Trophoblast cell (in vitro differentiated cells and primary cell): ENCODE measurements around the gene COG2.

ENCODE experiments used
- DNase-seq, 2 donors: peaks; one replicate each; pipeline ENCODE4 v3.0.0-alpha.2; 2016
- H2AFZ ChIP-seq: 2 replicates; pipeline ENCODE4 v1.6.1; 2013; ENCODE audit warnings: low read length, moderate library complexity, mild to moderate bottlenecking; ENCODE audit not compliant: insufficient read depth, poor library complexity
- H2AK5ac ChIP-seq: 2 replicates; pipeline ENCODE4 v1.6.1; 2013; ENCODE audit warnings: mild to moderate bottlenecking, low read length
- H2BK120ac ChIP-seq: 2 replicates; pipeline ENCODE4 v1.6.1; 2013; ENCODE audit warnings: low read length, mild to moderate bottlenecking, moderate library complexity; ENCODE audit not compliant: insufficient read depth, poor library complexity
- H2BK12ac ChIP-seq: 2 replicates; pipeline ENCODE4 v1.6.1; 2013; ENCODE audit warnings: mild to moderate bottlenecking, low read length, moderate library complexity
- H2BK5ac ChIP-seq: 2 replicates; pipeline ENCODE4 v1.6.1; 2013; ENCODE audit warnings: low read length, low read depth, moderate library complexity, mild to moderate bottlenecking; ENCODE audit not compliant: poor library complexity
- H3K14ac ChIP-seq: 2 replicates; pipeline ENCODE4 v1.6.1; 2013; ENCODE audit warnings: mild to moderate bottlenecking, low read length
- H3K18ac ChIP-seq: 2 replicates; pipeline ENCODE4 v1.6.1; 2013; ENCODE audit warnings: mild to moderate bottlenecking, low read length
- H3K23ac ChIP-seq: 2 replicates; pipeline ENCODE4 v1.6.1; 2013; ENCODE audit warnings: low read length
- H3K27ac ChIP-seq: 2 replicates; pipeline ENCODE4 v1.5.1; 2013; ENCODE audit warnings: low read depth, mild to moderate bottlenecking, inconsistent platforms, low read length, moderate library complexity
- H3K27me3 ChIP-seq: 2 replicates; pipeline ENCODE4 v1.6.1; 2013; ENCODE audit warnings: inconsistent platforms, mild to moderate bottlenecking, low read length, moderate library complexity; ENCODE audit not compliant: insufficient read depth
- H3K36me3 ChIP-seq, 2 experiments: 1 replicate in 1 of 2; 2 replicates in 1 of 2; pipeline ENCODE4 v1.6.1; 2013; ENCODE audit warnings: low read length in 2 of 2, mild to moderate bottlenecking in 2 of 2, moderate library complexity in 1 of 2; ENCODE audit not compliant: insufficient read depth in 2 of 2, control insufficient read depth in 1 of 2
- H3K4ac ChIP-seq: 2 replicates; pipeline ENCODE4 v1.6.1; 2013; ENCODE audit warnings: low read depth, mild to moderate bottlenecking, low read length, moderate library complexity
- H3K4me1 ChIP-seq, 2 experiments: 1 replicate in 1 of 2; 2 replicates in 1 of 2; pipeline ENCODE4 v1.6.1; 2013; ENCODE audit warnings: low read length in 2 of 2, mild to moderate bottlenecking in 2 of 2, moderate library complexity in 1 of 2; ENCODE audit not compliant: insufficient read depth in 2 of 2, control insufficient read depth in 1 of 2
- H3K4me2 ChIP-seq: 2 replicates; pipeline ENCODE4 v1.6.1; 2013; ENCODE audit warnings: inconsistent platforms, mild to moderate bottlenecking, low read length, moderate library complexity
- H3K4me3 ChIP-seq: 2 replicates; pipeline ENCODE4 v1.5.1; 2013; ENCODE audit warnings: mild to moderate bottlenecking, low read depth, low read length, inconsistent platforms
- H3K79me1 ChIP-seq: one replicate; pipeline ENCODE4 v1.6.1; 2013; ENCODE audit warnings: low read length
- H3K79me2 ChIP-seq: 2 replicates; pipeline ENCODE4 v1.6.1; 2013; ENCODE audit warnings: low read length, mild to moderate bottlenecking; ENCODE audit not compliant: control insufficient read depth, insufficient read depth, poor library complexity
- H3K9ac ChIP-seq: 2 replicates; pipeline ENCODE4 v1.6.1; 2013; ENCODE audit warnings: mild to moderate bottlenecking, low read length
- H3K9me3 ChIP-seq: 2 replicates; pipeline ENCODE4 v1.6.1; 2013; ENCODE audit warnings: low read depth, mild to moderate bottlenecking, control low read depth, inconsistent platforms, low read length; ENCODE audit not compliant: insufficient read depth
- H4K12ac ChIP-seq: 2 replicates; pipeline ENCODE4 v1.6.1; 2013; ENCODE audit warnings: low read depth, mild to moderate bottlenecking, low read length, moderate library complexity
- H4K8ac ChIP-seq: 2 replicates; pipeline ENCODE4 v1.6.1; 2013; ENCODE audit warnings: low read depth, mild to moderate bottlenecking, low read length, moderate library complexity
- H4K91ac ChIP-seq: one replicate; pipeline ENCODE4 v1.6.1; 2013; ENCODE audit warnings: low read depth, mild to moderate bottlenecking, low read length, moderate library complexity
- WGBS: extraction: QIAGEN DNeasy Blood & Tissue Kit; methylation state at CpG from one replicate; pipeline ENCODE4 v1.1.7; 2013; ENCODE audit warnings: missing lambda C conversion rate; ENCODE audit not compliant: insufficient read length, insufficient coverage; ENCODE audit errors: extremely low coverage; 5-methylcytosine and 5-hydroxymethylcytosine counted together

The COG2 gene

GRCh38 chr1:230633469-230633868, 8.8 kb upstream of the COG2 start:
- no peak overlapping the region for H2AFZ ChIP-seq
- no peaks in the 10 kb centered on the region for H3K27me3 ChIP-seq
- H2AK5ac ChIP-seq = no peak overlapping the region
- H3K9me3 ChIP-seq = peaks cover 2% of the 10 kb centered on the region
- no peak overlapping the region for H2BK120ac ChIP-seq
- H3K4me1 ChIP-seq = no peaks in the 10 kb centered on the region
- H3K27ac ChIP-seq = no peak overlapping the region
- H2BK12ac ChIP-seq = no peak overlapping the region
- H3K4me2 ChIP-seq = no peak overlapping the region
- no peak for DNase-seq
- no peak overlapping the region for H3K9ac ChIP-seq
- no peak overlapping the region for H4K12ac ChIP-seq
- H2BK5ac ChIP-seq = no peak overlapping the region
- no peak overlapping the region for H4K8ac ChIP-seq
- H3K14ac ChIP-seq = no peak overlapping the region
- no peak overlapping the region for H3K4me3 ChIP-seq
- H3K36me3 ChIP-seq = no peaks in the 10 kb centered on the region
- H3K4ac ChIP-seq = no peak overlapping the region
- no peak overlapping the region for H3K18ac ChIP-seq
- H4K91ac ChIP-seq = no peak overlapping the region
- H3K79me2 ChIP-seq = no peaks in the 10 kb centered on the region
- H3K79me1 ChIP-seq = no peaks in the 10 kb centered on the region
- no CpG with 5 or more reads among the region's 2 CpGs for WGBS
- no peak overlapping the region for H3K23ac ChIP-seq

GRCh38 chr1:230634384-230634783, 7.9 kb upstream of the COG2 start:
- no peak overlapping the region for H2BK12ac ChIP-seq
- no peak overlapping the region for H4K12ac ChIP-seq
- H3K79me2 ChIP-seq = no peaks in the 10 kb centered on the region
- no peaks in the 10 kb centered on the region for H3K27me3 ChIP-seq
- no peak overlapping the region for H3K14ac ChIP-seq
- no peak overlapping the region for H3K4me3 ChIP-seq
- H3K4me1 ChIP-seq = no peaks in the 10 kb centered on the region
- no peak overlapping the region for H3K18ac ChIP-seq
- H3K23ac ChIP-seq = no peak overlapping the region
- no peaks in the 10 kb centered on the region for H3K36me3 ChIP-seq
- no peak overlapping the region for H4K8ac ChIP-seq
- H3K4me2 ChIP-seq = no peak overlapping the region
- no peak for DNase-seq
- H3K4ac ChIP-seq = no peak overlapping the region
- WGBS = no CpG with 5 or more reads among the region's 5 CpGs
- H3K27ac ChIP-seq = no peak overlapping the region
- H2AK5ac ChIP-seq = no peak overlapping the region
- no peak overlapping the region for H4K91ac ChIP-seq
- no peaks in the 10 kb centered on the region for H3K79me1 ChIP-seq
- peaks cover 2% of the 10 kb centered on the region for H3K9me3 ChIP-seq
- no peak overlapping the region for H3K9ac ChIP-seq
- no peak overlapping the region for H2AFZ ChIP-seq
- no peak overlapping the region for H2BK120ac ChIP-seq
- H2BK5ac ChIP-seq = no peak overlapping the region

GRCh38 chr1:230636575-230637148, 5.6 kb upstream of the COG2 start:
- H3K4ac ChIP-seq = no peak overlapping the region
- H2AK5ac ChIP-seq = no peak overlapping the region
- H3K36me3 ChIP-seq = no peaks in the 10 kb centered on the region
- no peak overlapping the region for H3K18ac ChIP-seq
- no peaks in the 10 kb centered on the region for H3K79me1 ChIP-seq
- no peak overlapping the region for H3K9ac ChIP-seq
- H3K23ac ChIP-seq = no peak overlapping the region
- H3K4me1 ChIP-seq = peaks cover 0 to under 1% of the 10 kb centered on the region in 2 experiments
- no peak overlapping the region for H4K8ac ChIP-seq
- no peak overlapping the region for H2AFZ ChIP-seq
- peaks cover 2% of the 10 kb centered on the region for H3K9me3 ChIP-seq
- no peak overlapping the region for H4K91ac ChIP-seq
- WGBS = 100% methylated on average over 1 of the region's 7 CpGs
- H4K12ac ChIP-seq = no peak overlapping the region
- no peaks in the 10 kb centered on the region for H3K79me2 ChIP-seq
- H2BK12ac ChIP-seq = no peak overlapping the region
- H3K14ac ChIP-seq = no peak overlapping the region
- H3K27me3 ChIP-seq = no peaks in the 10 kb centered on the region
- H3K27ac ChIP-seq = no peak overlapping the region
- H3K4me3 ChIP-seq = no peak overlapping the region
- no peak overlapping the region for H2BK120ac ChIP-seq
- no peak for DNase-seq
- H2BK5ac ChIP-seq = no peak overlapping the region
- H3K4me2 ChIP-seq = no peak overlapping the region

DNA sequence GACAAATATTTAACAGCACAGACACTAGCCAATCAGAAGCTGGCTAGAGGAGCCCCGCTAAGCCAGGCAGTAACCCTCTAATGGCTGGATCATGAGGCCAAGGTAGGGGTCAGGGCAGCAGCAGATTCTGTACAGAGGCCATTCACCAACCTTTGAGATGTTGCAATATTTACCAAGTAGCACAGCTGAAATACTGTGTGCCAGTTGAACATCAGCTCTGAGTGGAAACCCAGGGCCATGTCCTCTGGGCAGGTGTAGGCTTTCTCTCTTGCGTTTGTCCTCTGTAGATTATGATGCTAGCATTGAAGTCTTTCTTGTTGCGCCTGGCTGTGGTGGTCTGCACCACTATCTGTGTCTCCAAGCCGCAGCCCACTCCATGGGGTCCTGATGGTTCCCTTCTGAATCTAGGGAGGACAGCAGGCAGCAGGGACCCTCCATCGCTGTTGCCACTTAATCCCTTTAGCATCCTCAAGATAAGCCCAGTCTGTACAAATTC, 2.5 kb upstream of the COG2 start:
- Histone ChIP-seq H3K9ac (no peak overlapping the region), H2AK5ac (no peak overlapping the region), H4K12ac (no peak overlapping the region), H3K14ac (no peak overlapping the region), H3K9me3 (peaks cover 2% of the 10 kb centered on the region), H3K79me1 (peaks cover 2% of the 10 kb centered on the region), H3K4me1 (peaks cover 0 to 4% of the 10 kb centered on the region in 2 experiments), H4K91ac (no peak overlapping the region), H2BK12ac (no peak overlapping the region), H3K4me3 (no peak overlapping the region), H3K36me3 (no peaks in the 10 kb centered on the region), H3K4ac (no peak overlapping the region), H2BK120ac (no peak overlapping the region), H3K27ac (no peak overlapping the region), H4K8ac (no peak overlapping the region), H2AFZ (no peak overlapping the region), H3K4me2 (no peak overlapping the region), H3K23ac (no peak overlapping the region), H2BK5ac (no peak overlapping the region), H3K18ac (no peak overlapping the region), H3K27me3 (no peaks in the 10 kb centered on the region), H3K79me2 (peaks cover 2% of the 10 kb centered on the region)
- no peak for DNase-seq
- WGBS = no CpG with 5 or more reads among the region's 5 CpGs
